Mesothelial cell of epicardium (in vitro differentiated cells): ENCODE results near the gene BPHL. TPM values are rescaled to one million over a fixed set of nuclear protein-coding genes. Genes with fewer than 3 reads are reported as not detected.
"Not testable (repeated sequence)": the region's sequence is repeated elsewhere in the genome, so short reads cannot be mapped to it uniquely, and the experiment has no call there.

ENCODE experiments used
- DNase-seq, 2 experiments: peaks; one replicate each; pipeline ENCODE4 v3.0.0; 2021; ENCODE audit warnings: low spot score in 2 of 2; ENCODE audit not compliant: unreplicated experiment in 2 of 2
- H3K27ac Mint-ChIP-seq: 2 replicates; pipeline ENCODE4 v1.8.0; 2021; ENCODE audit warnings: mixed read lengths
- H3K27me3 Mint-ChIP-seq: 2 replicates; pipeline ENCODE4 v1.8.0; 2021; ENCODE audit warnings: low read depth, mixed read lengths
- H3K36me3 Mint-ChIP-seq: 2 replicates; pipeline ENCODE4 v1.8.0; 2021; ENCODE audit warnings: mixed read lengths
- H3K4me1 Mint-ChIP-seq: 2 replicates; pipeline ENCODE4 v1.8.0; 2021; ENCODE audit warnings: mixed read lengths
- H3K4me3 Mint-ChIP-seq: 2 replicates; pipeline ENCODE4 v1.8.0; 2021; ENCODE audit warnings: mild to moderate bottlenecking, moderate library complexity, mixed read lengths
- H3K9me3 Mint-ChIP-seq: 2 replicates; pipeline ENCODE4 v1.8.0; 2021; ENCODE audit warnings: mixed read lengths
- CTCF ChIP-seq: fragments of 200-600 bp; sonication (generic); IDR thresholded peaks from one replicate; pipeline ENCODE4 v1.5.0; 2021; ENCODE audit warnings: antibody characterized with exemption; ENCODE audit not compliant: unreplicated experiment
- total RNA-seq: library from RNA; stranded (reverse); gene quantifications from 3 replicates; pipeline ENCODE4 v1.2.1, GENCODE V29; 2021

BPHL gene
- total RNA-seq, 1 donor from 2014 or later: 49.2 TPM

- H3K4me1 Mint-ChIP-seq: no peaks in the 10 kb centered on the region
Observed at GRCh38 chr6:3186974-3187382, 68.5 kb downstream of the BPHL start.

GRCh38 chr6:3188262-3188661 lies 69.8 kb downstream of the BPHL start:
- H3K27me3 Mint-ChIP-seq: no peaks in the 10 kb centered on the region
- peaks cover 4% of the 10 kb centered on the region for H3K9me3 Mint-ChIP-seq
- H3K4me3 Mint-ChIP-seq: no peak overlapping the region
- no peak overlapping the region for H3K27ac Mint-ChIP-seq
- no peak for DNase-seq
- no peak for TF ChIP-seq CTCF
- H3K4me1 Mint-ChIP-seq: no peaks in the 10 kb centered on the region
- H3K36me3 Mint-ChIP-seq: no peaks in the 10 kb centered on the region

More at GRCh38 chr6:3186974-3187382, 68.5 kb downstream of the BPHL start:
- Mint-ChIP-seq H3K27me3 (no peaks in the 10 kb centered on the region), H3K4me3 (no peak overlapping the region), H3K27ac (no peak overlapping the region), H3K36me3 (no peaks in the 10 kb centered on the region), H3K9me3 (peaks cover 4% of the 10 kb centered on the region)
- no peak for TF ChIP-seq CTCF
- no peak for DNase-seq

DNA sequence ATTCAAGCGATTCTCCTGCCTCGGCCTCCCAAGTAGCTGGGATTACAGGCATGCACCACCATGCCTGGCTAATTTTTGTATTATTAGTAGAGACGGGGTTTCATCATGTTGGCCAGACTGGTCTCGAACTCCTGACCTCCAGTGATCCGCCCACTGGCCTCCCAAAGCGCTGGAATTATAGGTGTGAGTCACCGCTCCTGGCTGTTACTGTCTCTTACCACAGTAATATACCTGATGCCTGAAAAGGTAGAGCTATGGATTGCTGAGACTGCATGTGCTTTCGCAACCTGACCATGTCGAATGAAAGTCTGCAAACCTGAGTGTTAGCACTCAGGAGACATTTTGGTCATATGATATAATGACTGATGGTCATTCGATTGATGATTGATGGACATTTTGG lies 70.7 kb downstream of the BPHL start:
- DNase-seq, H3K27me3 Mint-ChIP-seq, H3K9me3 Mint-ChIP-seq, H3K27ac Mint-ChIP-seq, H3K4me3 Mint-ChIP-seq, H3K36me3 Mint-ChIP-seq, H3K4me1 Mint-ChIP-seq: not testable (repeated sequence)

DNA sequence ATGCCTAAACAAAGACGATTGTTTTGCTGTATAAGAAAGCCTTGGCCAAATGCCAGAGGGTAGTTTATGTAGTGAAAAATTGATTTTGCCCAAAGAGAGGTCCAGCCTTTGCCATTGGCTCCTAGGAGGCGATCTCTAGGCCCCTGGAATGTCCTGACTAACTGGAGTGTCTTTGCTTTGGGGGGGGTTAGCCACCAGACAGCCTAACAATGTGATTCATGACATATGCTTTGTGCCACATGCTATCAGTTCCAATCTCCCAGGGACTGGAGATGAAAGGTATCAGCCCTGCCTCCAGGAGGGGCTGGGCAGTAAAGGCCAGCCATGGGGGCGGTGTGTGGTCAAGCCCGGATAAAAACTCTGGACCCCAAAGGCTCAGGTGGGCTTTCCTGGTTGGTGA lies 71.5 kb downstream of the BPHL start:
- H3K27me3 Mint-ChIP-seq: no peaks in the 10 kb centered on the region
- H3K27ac Mint-ChIP-seq: no peak overlapping the region
- H3K4me3 Mint-ChIP-seq: no peak overlapping the region
- H3K36me3 Mint-ChIP-seq: no peaks in the 10 kb centered on the region
- H3K9me3 Mint-ChIP-seq: peaks cover 4% of the 10 kb centered on the region
- H3K4me1 Mint-ChIP-seq: no peaks in the 10 kb centered on the region
- DNase-seq: no peak
- TF ChIP-seq CTCF: no peak

GRCh38 chr6:3190779-3191178 lies 72.3 kb downstream of the BPHL start:
- Mint-ChIP-seq H3K36me3 (no peaks in the 10 kb centered on the region), H3K27ac (no peak overlapping the region), H3K9me3 (peaks cover 4% of the 10 kb centered on the region), H3K27me3 (no peaks in the 10 kb centered on the region), H3K4me1 (no peaks in the 10 kb centered on the region), H3K4me3 (no peak overlapping the region)
- DNase-seq: no peak
- no peak for TF ChIP-seq CTCF

GRCh38 chr6:3193102-3193849 lies 74.8 kb downstream of the BPHL start:
- no peaks in the 10 kb centered on the region for H3K4me1 Mint-ChIP-seq
- no peak overlapping the region for H3K27ac Mint-ChIP-seq
- no peaks in the 10 kb centered on the region for H3K27me3 Mint-ChIP-seq
- DNase-seq: no peak
- TF ChIP-seq CTCF: no peak
- H3K9me3 Mint-ChIP-seq: no peaks in the 10 kb centered on the region
- H3K4me3 Mint-ChIP-seq: no peak overlapping the region
- H3K36me3 Mint-ChIP-seq: no peaks in the 10 kb centered on the region
